ENCODE measurements around the gene HS3ST6.

GRCh38 chr16:1946495-1947368 is 28.5 kb upstream of the HS3ST6 start:
- no peak for TF ChIP-seq EZH2 (IDR thresholded peaks at IDR 0.05)
- no peak for TF ChIP-seq POLR2AphosphoS5 (IDR thresholded peaks at IDR 0.05; ENCODE audit: low read depth, low read length)
- TF ChIP-seq SIN3A (IDR thresholded peaks at IDR 0.05; ENCODE audit: low read depth) = no peak
- TF ChIP-seq POLR2A (IDR thresholded peaks at IDR 0.05; ENCODE audit: borderline replicate concordance, extremely low read depth, insufficient read depth, insufficient read length) = no peak
